NCI-H1930 (cell line): ENCODE measurements around the gene COL6A3.
"Not testable (repeated sequence)": the region's sequence is repeated elsewhere in the genome, so short reads cannot be mapped to it uniquely, and the experiment has no call there.

ENCODE experiments used
- DNase-seq, 2 experiments: peaks; one replicate each; lab custom pipeline; 2025; lab: John Stamatoyannopoulos, UW

The COL6A3 gene

GRCh38 chr2:237315829-237316225 is 98.1 kb downstream of the COL6A3 start:
- DNase-seq, result no peak

GRCh38 chr2:237315170-237315828 is 98.7 kb downstream of the COL6A3 start:
- DNase-seq, result no peak

DNA sequence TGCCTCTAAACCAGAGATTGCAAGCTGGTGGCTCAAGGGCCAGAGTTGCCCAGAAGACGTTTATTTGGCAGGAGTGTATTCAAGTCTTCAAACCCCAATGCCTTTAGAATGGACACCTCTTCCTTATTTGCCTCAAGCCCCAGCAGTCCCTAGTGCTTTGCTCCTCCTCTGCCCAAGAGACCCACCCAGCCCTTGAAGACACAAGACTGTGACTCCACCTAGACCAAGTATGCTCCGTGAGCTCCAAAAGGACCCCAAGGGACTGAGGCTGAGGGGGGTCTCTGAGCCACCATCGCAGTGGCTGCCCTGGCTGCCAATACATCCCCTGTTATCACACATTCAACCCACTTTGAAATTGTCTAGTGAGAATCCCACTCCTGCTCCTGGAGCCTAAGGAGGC is 99.3 kb downstream of the COL6A3 start:
- no peak for DNase-seq

GRCh38 chr2:237314198-237314597 is 99.8 kb downstream of the COL6A3 start:
- DNase-seq, result no peak

- DNase-seq, result no peak
Observed at GRCh38 chr2:237312021-237312755, 101.8 kb downstream of the COL6A3 start.

DNA sequence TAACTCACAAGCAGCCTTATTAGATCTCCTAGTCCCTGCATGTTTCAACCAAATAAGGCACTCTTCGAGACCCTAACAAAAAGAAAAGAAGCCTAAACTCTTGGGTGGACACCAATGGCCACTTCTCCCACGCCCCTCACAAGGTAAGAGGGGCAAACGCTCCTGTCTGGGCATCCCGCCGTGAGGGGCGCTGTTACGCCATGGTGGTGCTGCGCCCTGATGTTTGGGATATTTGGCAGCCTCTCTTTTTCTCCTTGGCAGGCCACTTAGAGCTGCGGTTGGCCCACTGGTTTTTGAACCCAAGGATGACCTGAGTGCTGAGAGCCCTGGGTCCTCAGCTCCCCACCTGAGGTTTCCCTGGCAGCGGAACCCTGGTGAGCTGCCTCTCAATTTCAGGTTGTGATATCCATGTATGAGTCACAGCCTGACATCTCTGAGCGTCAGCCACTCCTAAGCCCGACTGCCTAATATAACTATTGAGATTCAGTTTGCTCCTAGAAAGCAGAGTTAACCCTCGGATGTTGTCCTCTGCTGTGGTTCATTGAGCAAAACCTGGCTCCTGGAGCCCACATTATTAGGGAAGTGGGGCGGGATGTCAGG is 103.3 kb downstream of the COL6A3 start:
- DNase-seq, result no peak

GRCh38 chr2:237309416-237309815 is 104.5 kb downstream of the COL6A3 start:
- DNase-seq, result no peak

DNA sequence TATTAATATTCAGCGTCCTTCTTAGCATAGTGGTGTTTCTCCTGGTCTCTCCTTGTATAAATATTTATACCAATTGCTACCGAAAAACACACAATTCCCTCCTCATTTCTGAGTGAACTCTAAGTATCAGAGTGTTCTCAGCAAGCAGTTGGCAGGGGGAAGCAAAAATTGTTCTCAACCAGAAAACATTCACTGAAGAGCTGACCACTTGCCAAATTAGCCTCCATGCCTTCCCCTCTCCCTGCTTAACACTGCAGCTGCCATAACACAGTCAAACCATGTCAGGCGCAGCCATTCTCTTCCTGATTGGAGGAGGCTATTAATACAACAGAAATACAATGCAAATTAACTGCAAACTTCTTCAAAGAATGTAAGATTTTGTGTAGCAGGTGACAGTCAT is 105.0 kb downstream of the COL6A3 start:
- DNase-seq, result no peak

DNA sequence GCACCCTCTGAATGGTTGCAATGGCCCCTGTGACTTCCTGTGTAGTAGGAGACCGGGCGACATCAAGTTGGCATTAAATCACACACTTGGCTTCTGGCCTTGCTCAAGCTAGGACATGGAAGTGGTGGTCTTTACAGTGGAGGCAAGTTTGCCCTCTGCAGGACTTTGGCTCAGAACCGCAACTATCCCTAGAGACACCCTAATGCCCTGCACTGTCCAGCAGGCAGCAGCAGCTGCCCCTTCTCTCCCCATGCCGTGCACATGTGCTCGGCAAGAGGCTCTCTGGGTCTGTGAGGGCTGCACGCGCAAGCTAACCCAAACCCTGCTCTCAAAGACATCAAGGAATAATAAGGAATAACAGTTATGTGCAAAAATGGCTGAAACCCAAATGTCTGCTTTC is 106.5 kb downstream of the COL6A3 start:
- no peak for DNase-seq

DNA sequence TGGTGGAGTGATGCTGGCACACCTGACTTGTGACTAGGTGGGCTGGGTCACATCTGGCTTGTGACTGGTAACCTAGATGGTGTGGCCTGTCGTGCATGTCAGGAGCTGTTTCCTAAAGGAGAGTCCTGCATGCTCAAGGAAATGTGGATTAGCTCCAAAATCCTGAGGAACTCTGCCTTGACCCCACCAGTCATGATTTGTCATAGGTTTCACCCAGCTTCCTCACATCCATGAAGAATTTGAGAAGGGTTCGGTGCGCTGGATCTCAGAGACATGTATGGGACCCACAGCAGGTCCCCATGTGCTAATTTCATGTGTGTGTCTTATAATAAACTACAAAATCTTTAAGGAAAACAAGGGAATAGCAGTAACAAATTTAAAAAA is 107.2 kb downstream of the COL6A3 start:
- no peak for DNase-seq

GRCh38 chr2:237306083-237306786 is 107.7 kb downstream of the COL6A3 start:
- DNase-seq, result no peak

- DNase-seq, result no peak
Observed at GRCh38 chr2:237305579-237305978, 108.4 kb downstream of the COL6A3 start.

DNA sequence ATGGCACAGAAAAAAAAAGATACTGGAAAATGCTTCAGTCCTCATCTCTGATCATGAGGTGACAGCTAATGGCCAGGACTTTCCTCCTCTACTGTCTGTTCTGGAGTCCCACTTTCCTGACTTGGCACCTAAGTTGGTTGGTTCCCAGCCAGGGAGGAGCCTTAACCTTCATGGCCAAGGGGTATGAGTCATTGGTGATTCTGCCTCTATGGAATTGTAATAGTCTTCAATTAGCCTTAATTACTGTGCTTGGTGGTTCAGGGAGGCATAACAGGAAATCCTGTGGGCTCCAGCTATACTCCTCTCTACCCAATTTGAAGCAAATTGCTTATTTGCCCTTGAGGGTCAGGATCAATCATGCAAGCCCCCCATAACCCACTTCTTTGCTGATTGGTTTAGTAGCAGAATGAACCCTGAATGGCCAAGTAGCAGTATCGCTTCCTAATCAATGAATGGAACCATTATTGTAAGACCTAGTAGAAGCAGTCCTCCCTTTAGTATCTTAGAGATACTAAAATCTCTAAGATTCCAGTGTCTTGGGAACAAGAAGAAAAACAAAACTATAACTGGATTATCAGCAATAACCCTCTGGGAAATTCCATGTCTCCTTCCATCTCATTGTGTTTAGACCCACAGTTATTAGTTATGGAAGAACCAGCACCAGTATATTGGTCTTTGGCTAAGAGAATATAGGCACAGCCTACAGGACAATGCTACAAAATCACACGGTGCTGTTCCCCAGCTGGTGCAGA is 109.0 kb downstream of the COL6A3 start:
- no peak for DNase-seq

GRCh38 chr2:237303244-237303643 is 110.7 kb downstream of the COL6A3 start:
- DNase-seq, result not testable (repeated sequence)

DNA sequence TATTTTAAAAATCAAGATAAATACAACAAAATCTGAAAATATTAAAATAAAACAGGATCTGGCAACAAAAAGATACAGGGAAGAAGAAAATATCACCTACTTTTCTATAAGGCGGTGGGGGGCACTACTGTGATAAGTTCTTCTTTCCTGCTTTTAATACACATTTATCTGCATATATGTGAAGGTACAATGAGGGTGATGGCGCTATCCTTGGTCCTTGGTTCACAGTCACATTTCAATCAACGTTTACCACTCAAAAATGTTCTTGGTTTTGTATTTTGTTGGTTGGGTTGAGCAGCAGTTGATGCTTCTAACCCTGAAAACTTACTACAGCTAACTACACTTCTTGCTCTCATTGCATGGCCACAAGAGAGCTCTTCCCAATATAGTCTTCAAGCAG is 112.4 kb downstream of the COL6A3 start:
- DNase-seq, result no peak

DNA sequence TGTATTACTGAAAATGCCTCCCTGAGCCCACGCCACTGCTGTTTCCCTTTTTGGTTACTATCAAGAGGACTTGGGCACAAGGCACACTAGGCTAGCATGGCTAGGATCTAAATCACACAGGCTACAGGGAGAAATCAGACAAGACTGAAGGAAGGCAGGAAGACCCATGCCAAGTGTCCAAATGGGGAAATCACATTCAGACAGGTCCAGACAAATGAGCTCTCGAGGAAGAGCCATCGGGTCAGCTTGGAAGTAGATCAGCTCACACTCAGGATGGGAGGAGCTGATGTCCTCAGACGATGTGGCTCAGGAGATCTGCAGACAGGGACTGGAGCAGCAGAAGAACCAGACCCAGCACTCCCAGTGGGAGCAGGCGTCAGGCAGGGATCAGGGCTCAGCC is 113.2 kb downstream of the COL6A3 start:
- no peak for DNase-seq

DNA sequence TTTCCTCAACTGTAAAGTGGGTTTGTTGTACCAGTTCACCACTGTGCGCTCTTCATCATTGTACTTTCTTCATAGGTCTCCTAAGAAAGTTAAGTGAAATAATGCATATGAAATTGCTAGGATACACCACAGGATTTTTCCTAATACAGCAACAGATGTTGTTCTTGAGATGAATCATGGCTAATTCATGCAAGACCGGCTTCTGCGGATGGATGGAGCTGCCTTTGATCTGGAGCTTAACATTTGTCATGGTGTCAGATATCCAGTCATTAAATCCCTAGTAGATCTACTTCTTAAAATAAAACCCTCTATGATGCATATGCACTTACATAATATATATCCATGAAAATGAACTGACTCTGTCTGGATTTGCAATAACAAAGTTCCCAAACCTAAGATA is 114.1 kb downstream of the COL6A3 start:
- no peak for DNase-seq

GRCh38 chr2:237298151-237299118 is 115.5 kb downstream of the COL6A3 start:
- DNase-seq, result no peak

DNA sequence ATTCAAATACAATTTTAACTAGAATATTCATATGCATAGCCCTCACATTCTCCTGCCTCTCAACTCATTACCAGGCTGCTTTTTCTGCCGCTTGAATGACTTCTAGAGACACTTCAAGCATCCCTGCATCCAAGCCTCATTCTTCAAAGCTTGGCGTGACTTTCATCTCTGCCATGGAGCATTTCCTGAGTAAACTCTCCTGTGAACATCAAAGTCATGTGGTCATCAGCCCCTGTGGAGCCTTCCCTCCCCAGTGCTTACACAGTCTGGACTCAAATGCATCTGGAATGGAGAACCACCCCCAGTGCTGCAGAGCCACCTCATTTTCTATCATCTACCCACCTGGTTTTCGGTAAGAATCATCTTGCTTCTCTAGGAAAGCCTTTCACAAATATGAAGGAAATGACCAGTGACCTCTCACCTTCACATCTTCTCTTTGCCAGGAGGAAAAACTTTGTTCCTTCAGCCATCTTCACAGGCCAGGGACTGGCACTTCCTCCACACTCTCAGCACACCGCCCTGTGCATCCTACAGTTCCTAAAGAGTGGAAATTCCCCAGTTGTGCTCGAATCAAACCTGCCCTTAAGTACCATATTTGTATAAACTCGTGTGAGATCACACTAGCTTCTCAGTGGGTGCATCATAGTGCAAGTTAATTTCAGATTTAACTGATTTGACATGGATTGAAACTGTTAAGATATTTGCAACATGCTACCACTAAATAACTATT is 116.4 kb downstream of the COL6A3 start:
- DNase-seq, result no peak

DNA sequence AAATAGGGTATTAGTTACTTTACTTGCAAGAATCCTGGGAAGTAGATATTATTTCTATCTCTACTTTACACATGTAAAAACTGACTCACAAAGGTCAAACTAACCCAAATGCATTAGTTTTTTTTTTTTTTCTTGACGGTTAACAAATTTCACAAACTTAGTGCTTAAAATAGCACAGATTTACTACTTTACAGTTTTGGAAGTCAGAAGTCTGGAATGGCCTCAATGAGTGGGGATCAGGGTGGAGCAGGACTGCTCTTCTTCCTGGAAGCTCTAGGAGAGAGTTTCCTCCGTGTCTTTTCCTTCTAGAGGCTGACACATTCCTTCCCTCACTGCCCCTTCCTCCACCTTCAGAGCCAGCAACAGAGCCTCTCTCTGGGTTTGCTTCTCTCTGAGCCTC is 117.2 kb downstream of the COL6A3 start:
- DNase-seq, result no peak
